ENCODE measurements around the gene RCBTB2. TPM values are rescaled to one million over a fixed set of nuclear protein-coding genes. Genes with fewer than 3 reads are reported as not detected.

The RCBTB2 gene
- total and polyA plus RNA-seq, 10 donors = 6.7 to 19.6 (median 14.8) TPM

DNA sequence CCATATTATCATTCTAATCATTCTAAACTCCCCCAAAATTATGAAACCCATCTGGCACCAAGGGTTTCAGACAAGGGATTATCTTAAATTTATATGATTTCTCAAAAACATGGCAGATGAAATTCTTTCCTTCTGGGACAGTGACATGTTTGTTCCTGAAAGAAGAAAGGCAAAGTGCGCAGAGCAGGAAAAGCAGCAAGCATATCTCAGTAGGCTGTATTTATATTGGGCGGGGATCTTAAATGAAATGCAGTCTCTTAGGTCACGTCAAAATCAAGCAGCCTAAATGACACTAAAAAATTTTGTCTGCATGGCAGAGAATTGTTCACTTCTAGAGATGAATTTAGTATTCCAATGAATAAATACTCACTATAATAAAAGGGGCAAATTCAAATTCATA lies 49.3 kb downstream of the RCBTB2 start:
- H3K27ac ChIP-seq = no peak overlapping the region
- 96 to 100% (median 98%) methylated on average over 3 of the region's 3 CpGs for WGBS, 5 donors
- TF ChIP-seq POLR2AphosphoS5 (IDR thresholded peaks at IDR 0.05) = no peak
- no peak for TF ChIP-seq POLR2A (IDR thresholded peaks at IDR 0.05)
- no peak for TF ChIP-seq CTCF (IDR thresholded peaks at IDR 0.05 in 8 of 11, conservative IDR thresholded peaks at IDR 0.05 in 3 of 11)
- intact Hi-C loops (cut with DNase I; ENCODE audit: low total_unique reads) = no loop called here
- H3K36me3 ChIP-seq = peaks cover 0 to 74% (median 19%) of the 10 kb centered on the region in 6 donors
- H3K4me1 ChIP-seq = peaks cover 0 to 22% (median 8%) of the 10 kb centered on the region in 6 donors
- no peaks in the 10 kb centered on the region for H3K27me3 ChIP-seq (replicated peaks in 1 of 7)
- no peak for DNase-seq
- H3K4me3 ChIP-seq = no peak overlapping the region
- peaks cover 0 to 11% (median 0%) of the 10 kb centered on the region in 8 donors for H3K9me3 ChIP-seq

DNA sequence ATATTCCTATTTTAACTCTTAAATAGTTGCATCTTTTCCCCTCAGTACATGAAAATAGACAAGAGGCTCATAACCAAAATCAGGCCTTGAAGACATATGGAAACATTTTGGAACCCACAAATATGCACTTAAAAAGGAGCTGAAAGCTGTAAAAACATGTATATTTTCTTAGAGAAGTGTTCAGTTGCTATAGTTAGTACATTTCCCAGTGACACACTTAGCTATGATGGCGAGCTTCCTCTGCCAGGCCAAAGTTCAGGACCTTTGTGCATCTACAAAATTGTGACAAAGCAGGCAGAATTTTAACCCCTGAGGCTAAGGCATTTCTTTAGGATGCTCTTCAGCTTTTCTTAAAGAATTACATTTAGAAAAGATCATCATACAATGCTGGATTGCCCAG lies 54.5 kb downstream of the RCBTB2 start:
- TF ChIP-seq POLR2A (IDR thresholded peaks at IDR 0.05) (no peak), CTCF (IDR thresholded peaks at IDR 0.05 in 8 of 11, conservative IDR thresholded peaks at IDR 0.05 in 3 of 11) (no peak), POLR2AphosphoS5 (IDR thresholded peaks at IDR 0.05) (no peak)
- Histone ChIP-seq H3K36me3 (peaks cover 0 to 98% (median 24%) of the 10 kb centered on the region in 6 donors), H3K27ac (peak overlapping the region in 4 of 8 donors; percentile 15 to 56 (median 28)), H3K4me3 (no peak overlapping the region), H3K4me1 (peaks cover 0 to 28% (median 8%) of the 10 kb centered on the region in 6 donors), H3K27me3 (replicated peaks in 1 of 7) (no peaks in the 10 kb centered on the region), H3K9me3 (no peaks in the 10 kb centered on the region)
- DNase-seq = no peak
- WGBS, 5 donors = 55 to 85% (median 74%) methylated on average over 1 of the region's 1 CpG
- intact Hi-C loops (cut with DNase I; ENCODE audit: low total_unique reads) = no loop called here

DNA sequence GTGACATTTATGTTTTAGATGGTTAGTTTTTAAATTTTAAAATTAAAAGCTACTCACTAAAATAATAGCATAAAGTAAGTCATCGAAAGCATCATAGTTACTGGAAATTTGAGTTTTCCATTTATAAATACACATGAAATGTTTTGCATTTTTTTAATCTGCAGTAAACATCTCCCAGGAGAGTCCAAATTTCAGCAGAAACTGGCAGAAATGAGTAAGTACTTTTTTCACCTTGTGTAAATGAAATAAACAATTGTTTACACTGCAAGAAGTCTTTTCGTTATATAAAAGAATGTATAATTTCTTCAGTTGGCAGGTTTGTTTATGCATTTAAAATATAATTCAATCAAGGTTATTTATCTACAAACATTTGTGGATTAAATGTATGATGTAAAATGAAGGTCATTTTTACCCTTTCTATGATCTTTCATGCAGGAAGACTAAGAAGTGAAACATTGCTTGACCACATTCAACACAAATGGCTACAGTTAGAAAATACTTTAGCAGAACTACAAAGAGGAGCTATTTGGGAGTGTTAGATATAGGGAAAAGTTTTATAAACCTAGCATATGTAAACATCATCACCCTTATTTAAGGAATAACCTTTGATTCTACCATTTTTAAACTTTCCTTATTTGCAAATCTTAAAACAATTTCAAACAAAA lies 55.6 kb downstream of the RCBTB2 start:
- WGBS, 5 donors = 83 to 92% (median 84%) methylated on average over 2 of the region's 2 CpGs
- intact Hi-C loops (cut with DNase I; ENCODE audit: low total_unique reads) = no loop called here
- peaks cover 0 to 28% (median 8%) of the 10 kb centered on the region in 6 donors for H3K4me1 ChIP-seq
- TF ChIP-seq POLR2AphosphoS5 (IDR thresholded peaks at IDR 0.05) (no peak), CTCF (IDR thresholded peaks at IDR 0.05 in 8 of 11, conservative IDR thresholded peaks at IDR 0.05 in 3 of 11) (no peak), POLR2A (IDR thresholded peaks at IDR 0.05) (no peak)
- H3K27ac ChIP-seq = peak overlapping the region in 5 of 8 donors; percentile 18 to 56 (median 38)
- no peak for DNase-seq
- H3K36me3 ChIP-seq = peaks cover 0 to 93% (median 26%) of the 10 kb centered on the region in 6 donors
- H3K27me3 ChIP-seq (replicated peaks in 1 of 7) = no peaks in the 10 kb centered on the region
- H3K9me3 ChIP-seq = no peaks in the 10 kb centered on the region
- H3K4me3 ChIP-seq = no peak overlapping the region

DNA sequence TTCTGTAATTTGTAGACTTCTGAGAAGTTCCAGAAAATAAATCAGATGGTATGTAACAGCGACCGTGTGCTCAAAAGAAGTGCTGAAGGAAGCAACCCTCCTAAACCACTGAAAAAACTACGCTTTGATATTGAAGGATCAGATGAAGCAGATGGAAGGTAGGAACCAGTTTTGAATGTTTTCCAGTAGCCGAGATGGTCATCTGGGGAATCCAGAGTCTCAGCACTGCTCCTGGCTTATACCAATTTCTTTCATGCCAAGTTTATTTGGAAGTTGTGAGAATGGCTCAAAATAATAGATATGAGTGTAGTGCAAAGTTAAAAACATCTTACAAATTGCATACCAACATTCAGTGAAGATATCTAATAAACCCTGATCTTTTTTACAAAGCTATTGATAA lies 56.2 kb downstream of the RCBTB2 start:
- peak overlapping the region in 5 of 8 donors; percentile 3 to 56 (median 38) for H3K27ac ChIP-seq
- 58 to 74% (median 61%) methylated on average over 4 of the region's 4 CpGs for WGBS, 5 donors
- intact Hi-C loops (cut with DNase I; ENCODE audit: low total_unique reads) = no loop called here
- H3K36me3 ChIP-seq = peaks cover 0 to 91% (median 26%) of the 10 kb centered on the region in 6 donors
- H3K9me3 ChIP-seq = no peaks in the 10 kb centered on the region
- no peak overlapping the region for H3K4me3 ChIP-seq
- no peak for DNase-seq
- peaks cover 0 to 28% (median 8%) of the 10 kb centered on the region in 6 donors for H3K4me1 ChIP-seq
- TF ChIP-seq POLR2AphosphoS5 (IDR thresholded peaks at IDR 0.05) (no peak), POLR2A (IDR thresholded peaks at IDR 0.05) (no peak), CTCF (IDR thresholded peaks at IDR 0.05 in 8 of 11, conservative IDR thresholded peaks at IDR 0.05 in 3 of 11) (no peak)
- no peaks in the 10 kb centered on the region for H3K27me3 ChIP-seq (replicated peaks in 1 of 7)

All from spleen (tissue), 11 donors.